GM19455 (cell line): ENCODE results near the gene SLC25A25.

Experiments used
- ATAC-seq: cut with Tn5 transposase; IDR thresholded peaks from one replicate; pipeline ENCODE4 v1.9.1; 2021; ENCODE audit not compliant: unreplicated experiment

The SLC25A25 gene

GRCh38 chr9:128072144-128073021 is 4.4 kb downstream of the SLC25A25 start:
- no peak for ATAC-seq

GRCh38 chr9:128073253-128073886 is 5.3 kb downstream of the SLC25A25 start:
- ATAC-seq: no peak

GRCh38 chr9:128077847-128078503 is 9.9 kb downstream of the SLC25A25 start:
- no peak for ATAC-seq

- ATAC-seq: no peak
Observed at GRCh38 chr9:128078504-128079434, 10.7 kb downstream of the SLC25A25 start.

- ATAC-seq: no peak
Observed at GRCh38 chr9:128080206-128080605, 12.2 kb downstream of the SLC25A25 start.

- no peak for ATAC-seq
Observed at GRCh38 chr9:128081056-128081455, 13.0 kb downstream of the SLC25A25 start.

- ATAC-seq: no peak
Observed at GRCh38 chr9:128082151-128082550, 14.1 kb downstream of the SLC25A25 start.

- ATAC-seq: no peak
Observed at GRCh38 chr9:128084746-128085145, 16.7 kb downstream of the SLC25A25 start.

GRCh38 chr9:128085943-128086342 is 17.9 kb downstream of the SLC25A25 start:
- no peak for ATAC-seq

- no peak for ATAC-seq
Observed at GRCh38 chr9:128087262-128087661, 19.2 kb downstream of the SLC25A25 start.

- no peak for ATAC-seq
Observed at GRCh38 chr9:128088253-128088945, 20.4 kb downstream of the SLC25A25 start.

GRCh38 chr9:128089299-128089698 is 21.3 kb downstream of the SLC25A25 start:
- no peak for ATAC-seq

- ATAC-seq: no peak
Observed at GRCh38 chr9:128091144-128091543, 23.1 kb downstream of the SLC25A25 start.

GRCh38 chr9:128091571-128091970 is 23.5 kb downstream of the SLC25A25 start:
- ATAC-seq: no peak

- ATAC-seq: no peak
Observed at GRCh38 chr9:128092199-128092977, 24.4 kb downstream of the SLC25A25 start.

- ATAC-seq: no peak
Observed at GRCh38 chr9:128093011-128093410, 25.0 kb downstream of the SLC25A25 start.

GRCh38 chr9:128094166-128094949 is 26.3 kb downstream of the SLC25A25 start:
- ATAC-seq: peak; percentile 92

- no peak for ATAC-seq
Observed at GRCh38 chr9:128094950-128095544, 27.0 kb downstream of the SLC25A25 start.
